Measurements from ENCODE around the gene NDUFS7. TPM values are rescaled to one million over a fixed set of nuclear protein-coding genes. Genes with fewer than 3 reads are reported as not detected.
A peak's percentile ranks its signal among the peaks of the same experiment; 100 is the strongest.

The NDUFS7 gene
- total RNA-seq, 1 donor from 2014 or later: 15.4 TPM

DNA sequence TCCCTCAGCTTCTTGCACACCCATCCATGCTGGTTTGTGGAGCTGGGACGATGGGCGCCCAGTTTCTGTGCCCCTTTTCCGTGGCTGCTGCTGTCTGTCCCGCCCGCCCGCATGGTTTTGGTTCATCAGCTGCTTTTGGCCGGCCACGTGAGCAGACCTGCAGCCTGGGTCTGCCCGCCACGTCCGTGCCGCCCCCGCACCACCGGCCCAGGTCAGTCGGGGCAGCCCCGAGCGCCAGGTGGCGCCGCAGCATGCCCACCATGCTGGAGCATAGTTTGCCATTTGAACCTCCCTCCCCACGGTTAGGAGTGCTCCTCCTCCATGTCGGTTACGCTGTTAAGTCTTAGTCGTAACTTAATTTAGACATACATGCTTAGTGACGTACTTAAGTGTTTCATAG is 39.2 kb downstream of the NDUFS7 start:
- Histone ChIP-seq H3K27me3 (no peaks in the 10 kb centered on the region), H4K20me1 (ENCODE audit: low read depth) (peaks cover 93% of the 10 kb centered on the region), H3K36me3 (no peaks in the 10 kb centered on the region), H2AFZ (replicated peaks) (no peak overlapping the region), H3K4me1 (peaks cover 13% of the 10 kb centered on the region), H3F3A (ENCODE audit: low read depth) (peaks cover 8% of the 10 kb centered on the region), H3K27ac (no peak overlapping the region), H3K79me2 (ENCODE audit: low read depth) (peaks cover 79% of the 10 kb centered on the region), H3K4me2 (no peak overlapping the region), H3K9me3 (ENCODE audit: low read depth) (no peaks in the 10 kb centered on the region), H3K4me3 (no peak overlapping the region), H3K9ac (no peak overlapping the region)
- Mint-ChIP-seq H3K4me3 (peak overlapping the region; percentile 38), H3K9me3 (no peaks in the 10 kb centered on the region), H3K27ac (peak overlapping the region; percentile 1), H3K27me3 (ENCODE audit: insufficient read depth, low read depth) (peaks cover 7% of the 10 kb centered on the region), H3K4me1 (peaks cover 56% of the 10 kb centered on the region), H3K36me3 (peaks cover 29% of the 10 kb centered on the region)
- TF ChIP-seq, protein P1, sequence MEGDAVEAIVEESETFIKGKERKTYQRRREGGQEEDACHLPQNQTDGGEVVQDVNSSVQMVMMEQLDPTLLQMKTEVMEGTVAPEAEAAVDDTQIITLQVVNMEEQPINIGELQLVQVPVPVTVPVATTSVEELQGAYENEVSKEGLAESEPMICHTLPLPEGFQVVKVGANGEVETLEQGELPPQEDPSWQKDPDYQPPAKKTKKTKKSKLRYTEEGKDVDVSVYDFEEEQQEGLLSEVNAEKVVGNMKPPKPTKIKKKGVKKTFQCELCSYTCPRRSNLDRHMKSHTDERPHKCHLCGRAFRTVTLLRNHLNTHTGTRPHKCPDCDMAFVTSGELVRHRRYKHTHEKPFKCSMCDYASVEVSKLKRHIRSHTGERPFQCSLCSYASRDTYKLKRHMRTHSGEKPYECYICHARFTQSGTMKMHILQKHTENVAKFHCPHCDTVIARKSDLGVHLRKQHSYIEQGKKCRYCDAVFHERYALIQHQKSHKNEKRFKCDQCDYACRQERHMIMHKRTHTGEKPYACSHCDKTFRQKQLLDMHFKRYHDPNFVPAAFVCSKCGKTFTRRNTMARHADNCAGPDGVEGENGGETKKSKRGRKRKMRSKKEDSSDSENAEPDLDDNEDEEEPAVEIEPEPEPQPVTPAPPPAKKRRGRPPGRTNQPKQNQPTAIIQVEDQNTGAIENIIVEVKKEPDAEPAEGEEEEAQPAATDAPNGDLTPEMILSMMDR (IDR thresholded peaks at IDR 0.05): peak; percentile 10
- no peak for TF ChIP-seq EZH2 (IDR thresholded peaks at IDR 0.05)
- no peak for DNase-seq (ENCODE audit: low spot score)

DNA sequence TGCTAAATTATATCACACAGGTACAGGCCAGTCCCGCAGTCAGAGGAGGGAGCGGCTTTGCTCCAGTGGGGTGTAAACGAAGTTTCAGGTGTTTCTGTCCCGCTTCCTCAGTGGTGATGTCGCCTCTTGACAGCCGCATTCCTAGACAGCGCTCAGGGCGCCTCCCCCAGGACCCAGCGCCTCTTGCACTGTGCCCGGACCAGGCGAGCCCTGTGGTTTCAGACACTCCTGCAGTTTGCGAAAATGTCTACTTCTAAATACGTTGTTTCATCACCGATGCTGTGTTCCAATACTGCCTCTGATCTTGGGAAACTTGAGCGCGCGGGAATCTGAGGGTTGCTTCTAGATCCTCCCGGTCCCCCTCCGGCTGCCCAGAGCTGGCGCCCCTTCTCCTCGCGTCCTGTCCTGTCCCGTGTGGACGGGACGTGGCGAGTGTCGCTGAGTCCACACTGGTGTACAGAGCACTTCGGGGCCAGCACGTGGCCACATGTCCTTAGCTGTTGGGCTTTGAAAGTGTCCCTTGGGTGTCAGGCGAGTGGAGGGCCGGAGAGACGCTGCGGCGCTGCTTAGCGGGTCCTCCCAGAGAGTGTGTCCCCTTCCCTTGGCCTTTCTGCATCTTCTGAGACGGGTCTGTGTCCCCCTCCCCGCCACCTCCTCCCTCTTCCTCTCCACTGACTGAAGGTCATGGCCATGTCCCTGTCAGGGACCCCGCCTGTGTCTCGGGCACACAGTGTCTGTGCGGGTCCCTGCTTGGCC is 39.9 kb downstream of the NDUFS7 start:
- no peak for DNase-seq (ENCODE audit: low spot score)
- H3K4me3 ChIP-seq: no peak overlapping the region
- Mint-ChIP-seq H3K36me3 (peaks cover 25% of the 10 kb centered on the region), H3K27ac (peak overlapping the region; percentile 1), H3K4me3 (peak overlapping the region; percentile 46), H3K9me3 (no peaks in the 10 kb centered on the region), H3K27me3 (ENCODE audit: insufficient read depth, low read depth) (peaks cover 9% of the 10 kb centered on the region), H3K4me1 (peaks cover 59% of the 10 kb centered on the region)
- no peaks in the 10 kb centered on the region for H3K9me3 ChIP-seq (ENCODE audit: low read depth)
- no peak overlapping the region for H2AFZ ChIP-seq (replicated peaks)
- no peak overlapping the region for H3K27ac ChIP-seq
- H3K27me3 ChIP-seq: no peaks in the 10 kb centered on the region
- H3K79me2 ChIP-seq (ENCODE audit: low read depth): peaks cover 72% of the 10 kb centered on the region
- no peak overlapping the region for H3K4me2 ChIP-seq
- peaks cover 13% of the 10 kb centered on the region for H3K4me1 ChIP-seq
- H4K20me1 ChIP-seq (ENCODE audit: low read depth): peaks cover 93% of the 10 kb centered on the region
- H3K36me3 ChIP-seq: no peaks in the 10 kb centered on the region
- peaks cover 8% of the 10 kb centered on the region for H3F3A ChIP-seq (ENCODE audit: low read depth)
- TF ChIP-seq, protein P1 (IDR thresholded peaks at IDR 0.05): no peak
- TF ChIP-seq EZH2phosphoT487 (IDR thresholded peaks at IDR 0.05) (no peak), EZH2 (IDR thresholded peaks at IDR 0.05) (no peak)
- H3K9ac ChIP-seq: no peak overlapping the region

DNA sequence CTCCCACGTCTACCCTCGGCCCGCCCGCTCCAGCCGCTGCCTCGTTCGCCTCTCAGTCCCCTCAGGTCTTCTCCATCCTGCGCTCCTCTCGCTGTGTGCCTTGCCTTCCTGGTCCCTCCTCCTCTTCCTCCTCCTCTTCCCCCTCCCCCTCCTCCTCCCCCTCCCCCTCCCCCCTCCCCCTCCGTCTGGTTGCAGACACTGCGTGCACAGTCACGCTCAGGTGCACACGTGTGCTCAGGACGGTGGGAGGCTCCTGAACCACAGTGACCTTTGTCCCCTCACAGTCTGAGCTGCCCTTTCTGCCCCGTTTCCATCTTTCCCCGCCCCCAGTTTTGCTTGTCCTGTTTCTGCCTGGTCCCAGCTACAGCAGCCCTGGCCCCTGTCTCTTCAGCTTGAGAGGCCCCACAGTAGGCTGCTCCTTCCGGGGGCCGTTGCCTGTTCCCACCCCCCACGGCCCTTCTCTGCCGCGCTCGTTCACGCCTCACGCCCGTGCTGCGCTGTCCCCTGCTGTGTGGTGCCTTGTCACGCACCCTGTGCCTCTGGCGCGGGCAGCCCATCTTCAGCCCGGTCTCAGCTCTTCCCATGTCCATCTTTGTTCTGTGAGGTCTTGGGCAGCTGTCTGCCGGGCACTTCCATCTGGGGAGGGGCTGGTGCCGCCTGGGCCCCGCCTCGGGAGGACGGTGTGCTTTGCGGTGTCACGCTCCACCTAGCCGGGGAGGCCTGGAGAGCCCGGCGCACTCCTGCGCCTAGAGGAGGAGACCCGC is 40.7 kb downstream of the NDUFS7 start:
- no peaks in the 10 kb centered on the region for H3K9me3 ChIP-seq (ENCODE audit: low read depth)
- Mint-ChIP-seq H3K4me3 (peak overlapping the region; percentile 74), H3K4me1 (peaks cover 59% of the 10 kb centered on the region), H3K9me3 (no peaks in the 10 kb centered on the region), H3K27ac (peak overlapping the region; percentile 43), H3K36me3 (peaks cover 24% of the 10 kb centered on the region), H3K27me3 (ENCODE audit: insufficient read depth, low read depth) (peaks cover 10% of the 10 kb centered on the region)
- no peaks in the 10 kb centered on the region for H3K27me3 ChIP-seq
- no peak overlapping the region for H3K27ac ChIP-seq
- peaks cover 13% of the 10 kb centered on the region for H3K4me1 ChIP-seq
- H2AFZ ChIP-seq (replicated peaks): no peak overlapping the region
- H3K4me2 ChIP-seq: no peak overlapping the region
- no peak overlapping the region for H3K4me3 ChIP-seq
- peaks cover 8% of the 10 kb centered on the region for H3F3A ChIP-seq (ENCODE audit: low read depth)
- peaks cover 93% of the 10 kb centered on the region for H4K20me1 ChIP-seq (ENCODE audit: low read depth)
- peaks cover 64% of the 10 kb centered on the region for H3K79me2 ChIP-seq (ENCODE audit: low read depth)
- H3K9ac ChIP-seq: no peak overlapping the region
- no peak for DNase-seq (ENCODE audit: low spot score)
- TF ChIP-seq, protein P1 (IDR thresholded peaks at IDR 0.05): no peak
- TF ChIP-seq EZH2phosphoT487 (IDR thresholded peaks at IDR 0.05): no peak
- TF ChIP-seq EZH2 (IDR thresholded peaks at IDR 0.05): no peak
- no peaks in the 10 kb centered on the region for H3K36me3 ChIP-seq

All from neural progenitor cell (in vitro differentiated cells).